Esophagus muscularis mucosa (tissue), 2 donors: Measurements from ENCODE around the gene FBXO31.

Experiments
- EP300 ChIP-seq: sonication (generic); formaldehyde crosslinking; IDR thresholded peaks from one replicate; pipeline ENCODE4 v1.6.1; 2017; ENCODE audit warnings: antibody characterized with exemption
- POLR2A ChIP-seq: fragments of 450-650 bp; IDR thresholded peaks from one replicate; pipeline ENCODE4 v1.6.1; 2017; ENCODE audit warnings: antibody characterized with exemption, moderate library complexity, mild to moderate bottlenecking, low read depth

GRCh38 chr16:87322360-87322759, 61.2 kb downstream of the FBXO31 start:
- TF ChIP-seq POLR2A: no peak
- no peak for TF ChIP-seq EP300
